ENCODE results near the gene NLGN4Y.
"Not testable (repeated sequence)": the region's sequence is repeated elsewhere in the genome, so short reads cannot be mapped to it uniquely, and the experiment has no call there.

NLGN4Y gene

GRCh38 chrY:14834103-14835060 lies 310.1 kb downstream of the NLGN4Y start:
- DNase-seq (ENCODE audit: low read depth in 3 of 3, low spot score in 1 of 3): no peak

GRCh38 chrY:14837466-14837865 lies 313.1 kb downstream of the NLGN4Y start:
- DNase-seq (ENCODE audit: low read depth in 3 of 3, low spot score in 1 of 3): no peak

GRCh38 chrY:14850734-14851133 lies 326.4 kb downstream of the NLGN4Y start:
- DNase-seq (ENCODE audit: low read depth in 3 of 3, low spot score in 1 of 3): no peak

- DNase-seq (ENCODE audit: low read depth in 3 of 3, low spot score in 1 of 3): no peak
These were observed 336.1 kb downstream of the NLGN4Y start for GRCh38 chrY:14860448-14860847.

- not testable (repeated sequence) for DNase-seq (ENCODE audit: low read depth in 3 of 3, low spot score in 1 of 3)
These were observed 336.7 kb downstream of the NLGN4Y start for GRCh38 chrY:14861033-14861432.

GRCh38 chrY:14871971-14872370 lies 347.6 kb downstream of the NLGN4Y start:
- DNase-seq (ENCODE audit: low read depth in 3 of 3, low spot score in 1 of 3): no peak

All from stimulated activated CD4-positive, alpha-beta T cell treated with anti-CD3 and anti-CD28 coated beads, TNF-alpha, amount 100 ng/mL, for 1 hour (primary cell).